Endothelial cell of umbilical vein (primary cell): Measurements from ENCODE around the gene SNRPN. TPM values are rescaled to one million over a fixed set of nuclear protein-coding genes. Genes with fewer than 3 reads are reported as not detected.

Experiments used
- BruUV-seq: library from RNA; stranded (reverse); fragments of 400-500 nt; replicated peaks from 2 replicates; lab custom pipeline; 2021; lab: Mats Ljungman, UMichigan
- CTCF ChIA-PET: fragments of 300-600, 350-600 bp; sonication (Branson Sonifier 250); formaldehyde crosslinking; loops from one replicate; lab custom pipeline; 2021; ENCODE audit warnings: antibody characterized with exemption, inconsistent platforms; lab: Charles Lee
- POLR2A ChIA-PET: fragments of 300-600, 350-600 bp; sonication (Branson Sonifier 250); formaldehyde crosslinking; loops from one replicate; lab custom pipeline; 2021; ENCODE audit warnings: antibody characterized with exemption, inconsistent platforms; lab: Charles Lee
- DNase-seq: peaks from one replicate; pipeline ENCODE4 v3.0.0-alpha.2; 2011; ENCODE audit warnings: low read depth, low spot score
- FAIRE-seq: peaks from 2 replicates; lab custom pipeline; 2011; peaks lifted over from hg19 to GRCh38; lab: Jason Lieb, UNC
- H2AFZ ChIP-seq: 2 replicates; pipeline ENCODE4 v1.6.0; 2012; ENCODE audit warnings: low read depth, low read length, control low read depth, inconsistent platforms
- H3K27ac ChIP-seq: 2 replicates; pipeline ENCODE4 v1.5.1; 2011; ENCODE audit warnings: low read depth, mild to moderate bottlenecking, control low read depth, low read length, moderate library complexity; ENCODE audit not compliant: insufficient read depth
- H3K27me3 ChIP-seq, 2 experiments: 2 replicates each; pipeline versions ENCODE4 v1.6.0 to v1.6.1; 2011; ENCODE audit warnings: low read length in 2 of 2, mixed read lengths in 1 of 2; ENCODE audit not compliant: control insufficient read depth in 2 of 2, insufficient read depth in 2 of 2
- H3K36me3 ChIP-seq, 2 experiments: 2 replicates in 1 of 2; 3 replicates in 1 of 2; pipeline ENCODE4 v1.5.1; 2011; ENCODE audit warnings: low read length in 2 of 2, mild to moderate bottlenecking in 1 of 2, moderate library complexity in 1 of 2; ENCODE audit not compliant: control insufficient read depth in 2 of 2, insufficient read depth in 2 of 2; ENCODE audit errors: extremely low read depth in 1 of 2
- H3K4me1 ChIP-seq: 3 replicates; pipeline ENCODE4 v1.5.1; 2011; ENCODE audit warnings: mild to moderate bottlenecking, low read length; ENCODE audit not compliant: control insufficient read depth, insufficient read depth; ENCODE audit errors: extremely low read depth
- H3K4me2 ChIP-seq: 2 replicates; pipeline ENCODE4 v1.6.1; 2011; ENCODE audit warnings: low read length, control low read depth, mixed read lengths; ENCODE audit not compliant: insufficient read depth
- H3K4me3 ChIP-seq, 3 experiments: fragments of 200-600 bp in 1 of 3; sonication (generic), shearing (Covaris generic) in 1 of 3; replicated peaks in 1 of 3; 2 replicates each; pipeline ENCODE4 v1.5.1; 2011 to 2016; ENCODE audit warnings: control low read depth in 3 of 3, low read length in 3 of 3, mild to moderate bottlenecking in 2 of 3, inconsistent platforms in 1 of 3, low read depth in 1 of 3, moderate library complexity in 1 of 3; ENCODE audit not compliant: insufficient read depth in 1 of 3
- H3K79me2 ChIP-seq: 2 replicates; pipeline ENCODE4 v1.6.0; 2012; ENCODE audit warnings: low read length, inconsistent platforms; ENCODE audit not compliant: control insufficient read depth, insufficient read depth
- H3K9ac ChIP-seq: replicated peaks from 2 replicates; pipeline ENCODE3; 2011; ENCODE audit warnings: low read length, control low read depth; ENCODE audit not compliant: insufficient read depth; ENCODE audit errors: extremely low read depth
- H3K9me1 ChIP-seq: replicated peaks from 3 replicates; pipeline ENCODE4 v1.6.0; 2011; ENCODE audit warnings: mild to moderate bottlenecking, low read length; ENCODE audit not compliant: control insufficient read depth, insufficient read depth; ENCODE audit errors: extremely low read depth
- H3K9me3 ChIP-seq: replicated peaks from 2 replicates; pipeline ENCODE4 v1.5.1; 2012; ENCODE audit warnings: low read length, inconsistent platforms; ENCODE audit not compliant: control insufficient read depth, insufficient read depth
- H4K20me1 ChIP-seq: replicated peaks from 2 replicates; pipeline ENCODE3; 2011; ENCODE audit warnings: mild to moderate bottlenecking, low read length; ENCODE audit not compliant: control insufficient read depth, insufficient read depth; ENCODE audit errors: extremely low read depth
- EZH2 ChIP-seq: IDR thresholded peaks from 2 replicates; pipeline ENCODE4 v1.6.1; 2012; ENCODE audit warnings: borderline replicate concordance, low read depth, mild to moderate bottlenecking, moderate library complexity, low read length, inconsistent platforms; ENCODE audit not compliant: severe bottlenecking
- FOS ChIP-seq: IDR thresholded peaks from 2 replicates; pipeline ENCODE4 v1.6.1; 2011; ENCODE audit warnings: mild to moderate bottlenecking, low read length, moderate library complexity, borderline replicate concordance; ENCODE audit not compliant: insufficient read depth
- JUN ChIP-seq: IDR thresholded peaks from 2 replicates; pipeline ENCODE4 v1.6.1; 2011; ENCODE audit warnings: borderline replicate concordance, low read depth; ENCODE audit not compliant: insufficient read length, insufficient read depth
- POLR2AphosphoS5 ChIP-seq: IDR thresholded peaks from 2 replicates; pipeline ENCODE4 v1.6.1; 2012; ENCODE audit warnings: low read depth, mild to moderate bottlenecking, control low read depth, low read length, moderate library complexity; ENCODE audit not compliant: insufficient read depth
- dilution Hi-C: fragments of 300-500 bp; cut with MboI; formaldehyde crosslinking; loops from one replicate; pipeline ENCODE4 v1.15.0; 2019; ENCODE audit warnings: low sequenced_read_pairs; ENCODE audit not compliant: extremely low pct_ligation_motif_present
- intact Hi-C: fragments of 100-400 bp; cut with micrococcal nuclease; formaldehyde crosslinking; loops from one replicate; pipeline ENCODE4 v1.10.0; 2022
- polyA plus RNA-seq, 4 experiments: library from polyadenylated mRNA; depleted of rRNA in 3 of 4; stranded (reverse) in 3 of 4; unstranded in 1 of 4; fragments of >200 nt; gene quantifications; 2 replicates each; pipeline versions ENCODE4 v1.2.1 to v1.2.3, GENCODE V29; 2011 to 2012; ENCODE audit warnings: missing spikeins in 1 of 4
- total RNA-seq: library from RNA; stranded (reverse); gene quantifications from 2 replicates; pipeline ENCODE4 v1.2.3, GENCODE V29; 2021

The SNRPN gene
- total and polyA plus RNA-seq, 2 donors (not counting 3 experiments of a cell fraction or from before 2014, with no cell fraction given), result 103 to 163 TPM

DNA sequence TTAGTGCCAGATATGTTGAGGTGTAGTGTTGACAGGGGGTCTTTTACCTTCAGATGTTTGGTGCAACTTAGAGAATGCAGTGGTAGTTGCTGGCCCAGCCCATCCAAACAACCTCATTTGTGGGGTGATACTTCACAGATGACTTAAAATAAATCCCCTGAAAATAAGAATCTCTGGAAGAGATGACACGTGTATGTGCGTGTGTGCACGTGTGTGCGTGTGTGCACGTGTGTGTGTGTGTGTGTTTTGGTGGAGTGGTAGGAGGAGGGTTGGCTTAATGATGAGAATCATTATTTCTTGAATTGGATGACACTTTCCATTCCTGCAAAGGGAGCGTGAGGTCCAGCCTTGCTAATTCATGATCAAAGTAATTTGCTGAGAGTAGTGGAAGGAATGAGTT lies 31.9 kb downstream of the SNRPN start:
- FAIRE-seq, result no peak
- dilution Hi-C loops, result no loop called here
- CTCF ChIA-PET, result no interaction called here

DNA sequence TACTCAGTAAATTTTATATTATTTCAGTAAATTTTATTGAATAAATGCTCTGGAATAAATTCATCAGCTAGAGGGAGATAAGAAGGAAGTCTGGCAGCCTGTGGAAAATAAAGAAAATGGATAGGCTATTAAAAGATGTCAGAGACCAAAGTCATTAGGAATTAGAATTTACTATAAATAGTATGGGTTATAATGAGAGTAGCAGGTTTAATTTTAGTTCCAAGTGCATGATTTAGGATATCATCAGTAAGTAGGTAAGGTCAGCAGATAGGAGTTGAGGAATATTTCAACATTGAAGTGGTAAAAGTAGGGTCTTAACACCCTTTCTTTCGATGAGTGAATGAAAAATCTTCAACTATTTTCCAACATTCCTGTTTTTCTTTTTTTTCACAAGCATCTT lies 64.6 kb downstream of the SNRPN start:
- CTCF ChIA-PET, result no interaction called here
- Histone ChIP-seq H3K27me3 (no peaks in the 10 kb centered on the region), H3K36me3 (peaks cover 0 to under 1% of the 10 kb centered on the region in 2 experiments), H3K79me2 (no peaks in the 10 kb centered on the region), H3K4me2 (no peak overlapping the region), H2AFZ (no peak overlapping the region), H3K4me1 (no peaks in the 10 kb centered on the region), H3K4me3 (no peak overlapping the region), H3K9me3 (no peaks in the 10 kb centered on the region), H3K27ac (no peak overlapping the region), H3K9ac (no peak overlapping the region), H4K20me1 (no peaks in the 10 kb centered on the region), H3K9me1 (no peaks in the 10 kb centered on the region)
- TF ChIP-seq FOS, result no peak
- no peak for TF ChIP-seq EZH2
- TF ChIP-seq JUN, result no peak
- POLR2A ChIA-PET, result no interaction called here
- no TSS peak for BruUV-seq
- FAIRE-seq (no peak), DNase-seq (no peak)
- dilution Hi-C loops, result no loop called here
- intact Hi-C loops, result no loop called here

More for the DNA sequence above, 31.9 kb downstream of the SNRPN start:
- Histone ChIP-seq H3K27ac (no peak overlapping the region), H4K20me1 (no peaks in the 10 kb centered on the region), H3K9me1 (no peaks in the 10 kb centered on the region), H3K4me2 (no peak overlapping the region), H3K9me3 (no peaks in the 10 kb centered on the region), H3K4me3 (no peak overlapping the region), H3K27me3 (no peaks in the 10 kb centered on the region), H2AFZ (no peak overlapping the region), H3K79me2 (peaks cover 10% of the 10 kb centered on the region), H3K36me3 (no peaks in the 10 kb centered on the region), H3K4me1 (no peaks in the 10 kb centered on the region), H3K9ac (no peak overlapping the region)
- TF ChIP-seq POLR2AphosphoS5, result no peak
- BruUV-seq, result no TSS peak
- DNase-seq, result no peak
- POLR2A ChIA-PET, result no interaction called here
- intact Hi-C loops, result no loop called here
